Measurements from ENCODE around the gene PPP1R36. TPM values are rescaled to one million over a fixed set of nuclear protein-coding genes. Genes with fewer than 3 reads are reported as not detected.

PPP1R36 gene
- total and polyA plus RNA-seq, 2 of the 4 experiments (the other 2 are of a cell fraction) = 0.15 to 0.54 TPM

DNA sequence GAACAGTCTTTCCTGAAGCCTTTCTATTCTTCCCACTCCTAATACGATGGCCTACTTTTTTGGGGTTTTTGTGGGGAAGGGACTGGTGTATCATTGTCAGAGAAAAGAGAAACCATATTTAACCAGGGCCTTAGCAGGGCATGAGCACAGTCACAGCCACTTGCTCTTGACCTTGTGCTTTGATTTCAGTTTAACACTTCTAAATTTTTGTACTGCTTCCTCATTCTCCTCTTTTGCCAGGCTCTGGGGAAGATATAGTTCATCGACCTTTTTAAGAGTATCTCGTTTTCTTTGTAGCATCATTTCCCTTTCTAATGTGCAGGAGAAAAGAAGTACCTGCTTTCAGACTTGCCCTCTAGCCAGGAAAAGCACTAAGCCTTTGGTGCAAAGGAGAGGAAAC is 43.0 kb upstream of the PPP1R36 start:
- H2BK20ac ChIP-seq (ENCODE audit: low read depth, low read length) = no peak overlapping the region
- no peaks in the 10 kb centered on the region for H3K9me3 ChIP-seq (ENCODE audit: control insufficient read depth, insufficient read depth, low read length)
- peaks cover 63% of the 10 kb centered on the region for H4K20me1 ChIP-seq (ENCODE audit: insufficient read depth, low read length)
- no peak overlapping the region for H3K18ac ChIP-seq (ENCODE audit: low read depth, low read length)
- ChIA-PET POLR2A (ENCODE audit: unreplicated experiment) (no interaction called here), CTCF (no interaction called here)
- H3K4me1 ChIP-seq (ENCODE audit: control insufficient read depth, insufficient read depth, low read length) = peaks cover 15% of the 10 kb centered on the region
- H3K23ac ChIP-seq (ENCODE audit: low read depth, low read length) = peak overlapping the region; percentile 91; the same call in 1 of the 2 replicates
- no peak overlapping the region for H2BK120ac ChIP-seq (ENCODE audit: low read depth, low read length)
- H3K9ac ChIP-seq (ENCODE audit: low read depth, low read length) = peak overlapping the region; percentile 40; the same call in 1 of the 2 replicates
- H2BK15ac ChIP-seq (ENCODE audit: low read depth, low read length) = no peak overlapping the region
- dilution Hi-C loops (cut with HindIII; ENCODE audit: low sequenced_read_pairs, unreplicated experiment) = no loop called here
- WGBS, 2 experiments (ENCODE audit: extremely low coverage in 2 of 2, insufficient read length in 1 of 2) = no CpG with 5 or more reads among the region's 3 CpGs
- H4K5ac ChIP-seq (ENCODE audit: low read depth, low read length) = no peak overlapping the region
- H4K8ac ChIP-seq (ENCODE audit: low read depth in 2 of 2, low read length in 2 of 2) = no peak overlapping the region
- H3K9me1 ChIP-seq (ENCODE audit: insufficient read depth, low read length) = peaks cover 16% of the 10 kb centered on the region
- no peak overlapping the region for H2AK9ac ChIP-seq (replicated peaks; ENCODE audit: low read depth, low read length, poor library complexity)
- H3K36me3 ChIP-seq (ENCODE audit: control insufficient read depth, insufficient read depth, low read length) = no peaks in the 10 kb centered on the region
- no peak overlapping the region for H3K4ac ChIP-seq (ENCODE audit: low read depth, low read length)
- H3K27ac ChIP-seq (ENCODE audit: insufficient read depth, low read length) = no peak overlapping the region
- BruUV-seq (replicated peaks) = no TSS peak
- peak overlapping the region; percentile 87 for H3K4me2 ChIP-seq (ENCODE audit: low read depth, low read length)
- H3K4me3 ChIP-seq (ENCODE audit: insufficient read depth, low read depth, low read length) = peak overlapping the region; percentile 7; the same call in 1 of the 2 replicates
- in situ Hi-C loops (cut with MboI; ENCODE audit: low sequenced_read_pairs) = no loop called here
- TF ChIP-seq RCOR1 (IDR thresholded peaks at IDR 0.05; ENCODE audit: insufficient replicate concordance, low read length) (no peak), SMC3 (IDR thresholded peaks at IDR 0.05; ENCODE audit: low read depth, low read length) (no peak), FOS (IDR thresholded peaks at IDR 0.05; ENCODE audit: low read depth, low read length) (no peak), NFE2L2 (IDR thresholded peaks at IDR 0.05; ENCODE audit: low read depth, low read length) (no peak), BHLHE40 (IDR thresholded peaks at IDR 0.05; ENCODE audit: low read depth, low read length) (no peak)
- TF ChIP-seq, protein P1, sequence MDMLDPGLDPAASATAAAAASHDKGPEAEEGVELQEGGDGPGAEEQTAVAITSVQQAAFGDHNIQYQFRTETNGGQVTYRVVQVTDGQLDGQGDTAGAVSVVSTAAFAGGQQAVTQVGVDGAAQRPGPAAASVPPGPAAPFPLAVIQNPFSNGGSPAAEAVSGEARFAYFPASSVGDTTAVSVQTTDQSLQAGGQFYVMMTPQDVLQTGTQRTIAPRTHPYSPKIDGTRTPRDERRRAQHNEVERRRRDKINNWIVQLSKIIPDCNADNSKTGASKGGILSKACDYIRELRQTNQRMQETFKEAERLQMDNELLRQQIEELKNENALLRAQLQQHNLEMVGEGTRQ (IDR thresholded peaks at IDR 0.05; ENCODE audit: low read depth, low read length) = no peak
- TF ChIP-seq, protein P2, sequence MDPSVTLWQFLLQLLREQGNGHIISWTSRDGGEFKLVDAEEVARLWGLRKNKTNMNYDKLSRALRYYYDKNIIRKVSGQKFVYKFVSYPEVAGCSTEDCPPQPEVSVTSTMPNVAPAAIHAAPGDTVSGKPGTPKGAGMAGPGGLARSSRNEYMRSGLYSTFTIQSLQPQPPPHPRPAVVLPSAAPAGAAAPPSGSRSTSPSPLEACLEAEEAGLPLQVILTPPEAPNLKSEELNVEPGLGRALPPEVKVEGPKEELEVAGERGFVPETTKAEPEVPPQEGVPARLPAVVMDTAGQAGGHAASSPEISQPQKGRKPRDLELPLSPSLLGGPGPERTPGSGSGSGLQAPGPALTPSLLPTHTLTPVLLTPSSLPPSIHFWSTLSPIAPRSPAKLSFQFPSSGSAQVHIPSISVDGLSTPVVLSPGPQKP (IDR thresholded peaks at IDR 0.05; ENCODE audit: borderline replicate concordance, low read depth, low read length) = no peak
- TF ChIP-seq, protein P3, sequence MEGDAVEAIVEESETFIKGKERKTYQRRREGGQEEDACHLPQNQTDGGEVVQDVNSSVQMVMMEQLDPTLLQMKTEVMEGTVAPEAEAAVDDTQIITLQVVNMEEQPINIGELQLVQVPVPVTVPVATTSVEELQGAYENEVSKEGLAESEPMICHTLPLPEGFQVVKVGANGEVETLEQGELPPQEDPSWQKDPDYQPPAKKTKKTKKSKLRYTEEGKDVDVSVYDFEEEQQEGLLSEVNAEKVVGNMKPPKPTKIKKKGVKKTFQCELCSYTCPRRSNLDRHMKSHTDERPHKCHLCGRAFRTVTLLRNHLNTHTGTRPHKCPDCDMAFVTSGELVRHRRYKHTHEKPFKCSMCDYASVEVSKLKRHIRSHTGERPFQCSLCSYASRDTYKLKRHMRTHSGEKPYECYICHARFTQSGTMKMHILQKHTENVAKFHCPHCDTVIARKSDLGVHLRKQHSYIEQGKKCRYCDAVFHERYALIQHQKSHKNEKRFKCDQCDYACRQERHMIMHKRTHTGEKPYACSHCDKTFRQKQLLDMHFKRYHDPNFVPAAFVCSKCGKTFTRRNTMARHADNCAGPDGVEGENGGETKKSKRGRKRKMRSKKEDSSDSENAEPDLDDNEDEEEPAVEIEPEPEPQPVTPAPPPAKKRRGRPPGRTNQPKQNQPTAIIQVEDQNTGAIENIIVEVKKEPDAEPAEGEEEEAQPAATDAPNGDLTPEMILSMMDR (conservative IDR thresholded peaks at IDR 0.05; ENCODE audit: low read depth, low read length) = no peak
- no peak overlapping the region for H2AFZ ChIP-seq (replicated peaks; ENCODE audit: low read length, poor library complexity)
- peak overlapping the region; percentile 33 for H3K14ac ChIP-seq (replicated peaks; ENCODE audit: low read depth, low read length)
- intact Hi-C loops (cut with micrococcal nuclease) = no loop called here
- H2BK5ac ChIP-seq (ENCODE audit: low read depth, low read length, poor library complexity, severe bottlenecking) = peak overlapping the region; percentile 0
- ATAC-seq (ENCODE audit: low read depth) (no peak), DNase-seq (no peak)
- H3K56ac ChIP-seq (ENCODE audit: extremely low read depth, insufficient read depth, low read length) = 0 out of 2 replicates have a peak overlapping the region, but pooled peaks have one; percentile 17
- peak overlapping the region; percentile 53; the same call in 1 of the 2 replicates for H2AK5ac ChIP-seq (ENCODE audit: low read depth, low read length)
- H3K79me1 ChIP-seq (ENCODE audit: low read depth in 1 of 2, low read length in 2 of 2) = peaks cover 14 to 68% of the 10 kb centered on the region in 2 experiments
- no peaks in the 10 kb centered on the region for H3K27me3 ChIP-seq (ENCODE audit: control insufficient read depth, insufficient read depth, low read length)
- no peak overlapping the region for H4K91ac ChIP-seq (ENCODE audit: insufficient read depth, low read depth, low read length)
